RCC 7860 (cell line): Measurements from ENCODE around the gene AIPL1.

ENCODE experiments used
- DNase-seq: peaks from one replicate; pipeline ENCODE4 v3.0.0-alpha.2; 2015; ENCODE audit warnings: low spot score
- FAIRE-seq: peaks from 2 replicates; lab custom pipeline; 2012; peaks lifted over from hg19 to GRCh38; lab: Jason Lieb, UNC

AIPL1 gene

GRCh38 chr17:6467567-6467966 lies 32.6 kb upstream of the AIPL1 start:
- FAIRE-seq (no peak), DNase-seq (no peak)

GRCh38 chr17:6465206-6466003 lies 30.5 kb upstream of the AIPL1 start:
- DNase-seq (no peak), FAIRE-seq (no peak)

- FAIRE-seq (no peak), DNase-seq (no peak)
Observed at GRCh38 chr17:6464446-6465041, 29.6 kb upstream of the AIPL1 start.

GRCh38 chr17:6463616-6464445 lies 28.9 kb upstream of the AIPL1 start:
- DNase-seq (no peak), FAIRE-seq (no peak)

- FAIRE-seq = no peak
Observed at GRCh38 chr17:6462692-6463091, 27.8 kb upstream of the AIPL1 start.

GRCh38 chr17:6461792-6462524 lies 27.0 kb upstream of the AIPL1 start:
- FAIRE-seq (no peak), DNase-seq (no peak)

More at GRCh38 chr17:6462692-6463091, 27.8 kb upstream of the AIPL1 start:
- DNase-seq = no peak

- no peak for DNase-seq
- no peak for FAIRE-seq
Observed at GRCh38 chr17:6461246-6461645, 26.3 kb upstream of the AIPL1 start.

- DNase-seq (no peak), FAIRE-seq (no peak)
Observed at GRCh38 chr17:6460531-6461161, 25.7 kb upstream of the AIPL1 start.

- DNase-seq (no peak), FAIRE-seq (no peak)
Observed at GRCh38 chr17:6458460-6458950, 23.6 kb upstream of the AIPL1 start.

GRCh38 chr17:6457688-6458459 lies 23.0 kb upstream of the AIPL1 start:
- no peak for DNase-seq
- no peak for FAIRE-seq

- DNase-seq = peak; percentile 60
- peak; percentile 68 for FAIRE-seq
Observed at GRCh38 chr17:6456914-6457687, 22.2 kb upstream of the AIPL1 start.

- FAIRE-seq (no peak), DNase-seq (no peak)
Observed at GRCh38 chr17:6456321-6456720, 21.4 kb upstream of the AIPL1 start.

- DNase-seq (no peak), FAIRE-seq (no peak)
Observed at GRCh38 chr17:6455321-6455705, 20.4 kb upstream of the AIPL1 start.

GRCh38 chr17:6454495-6455320 lies 19.8 kb upstream of the AIPL1 start:
- FAIRE-seq = no peak
- DNase-seq = no peak

- FAIRE-seq = no peak
Observed at GRCh38 chr17:6453279-6454024, 18.5 kb upstream of the AIPL1 start.

GRCh38 chr17:6452471-6453266 lies 17.7 kb upstream of the AIPL1 start:
- DNase-seq (no peak), FAIRE-seq (no peak)

More at GRCh38 chr17:6453279-6454024, 18.5 kb upstream of the AIPL1 start:
- DNase-seq = no peak
